Upper lobe of left lung (tissue), 4 donors: ENCODE results near the gene TDRD1.

Experiments
- EP300 ChIP-seq, 4 donors: sonication (generic); formaldehyde crosslinking; IDR thresholded peaks; one replicate each; pipeline ENCODE4 v1.5.1; 2017; ENCODE audit warnings: antibody characterized with exemption in 4 of 4, control low read depth in 2 of 4
- POLR2A ChIP-seq, 4 donors: fragments of 450-650 bp; IDR thresholded peaks; one replicate each; pipeline ENCODE4 v1.5.1; 2016 to 2017; ENCODE audit warnings: antibody characterized with exemption in 4 of 4, mild to moderate bottlenecking in 2 of 4
- POLR2AphosphoS5 ChIP-seq, 2 donors: sonication (generic); formaldehyde crosslinking; IDR thresholded peaks; one replicate each; pipeline ENCODE4 v1.5.1; 2017; ENCODE audit warnings: antibody characterized with exemption in 2 of 2
- TF ChIP-seq, protein P1 (sequence below), 6 experiments: fragments of 450-650 bp in 4 of 6; fragments of 200-600 bp in 2 of 6; sonication (generic) in 2 of 6; IDR thresholded peaks; one replicate each; pipeline ENCODE4 v1.5.1; 2016 to 2019; ENCODE audit warnings: antibody characterized with exemption in 6 of 6

DNA sequence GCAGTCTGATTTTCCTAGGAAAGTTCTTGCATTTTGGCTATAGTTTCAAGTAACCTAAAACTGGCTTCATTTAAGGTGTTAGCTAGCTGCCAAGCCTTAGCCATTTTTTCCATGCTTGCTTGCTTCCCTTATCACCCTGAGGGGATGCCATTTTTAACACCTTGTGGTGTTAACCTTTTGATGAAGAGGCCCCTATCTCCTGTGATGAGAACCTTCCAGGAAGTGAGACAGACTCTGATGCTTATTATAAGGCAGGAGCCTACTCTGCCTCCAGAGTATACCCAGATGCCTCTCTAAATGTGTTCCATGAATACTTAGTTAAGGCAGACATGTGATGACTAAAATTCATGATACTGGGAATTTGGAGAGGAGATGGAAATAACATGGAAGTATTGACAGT, 55.0 kb downstream of the TDRD1 start:
- TF ChIP-seq, protein P1, sequence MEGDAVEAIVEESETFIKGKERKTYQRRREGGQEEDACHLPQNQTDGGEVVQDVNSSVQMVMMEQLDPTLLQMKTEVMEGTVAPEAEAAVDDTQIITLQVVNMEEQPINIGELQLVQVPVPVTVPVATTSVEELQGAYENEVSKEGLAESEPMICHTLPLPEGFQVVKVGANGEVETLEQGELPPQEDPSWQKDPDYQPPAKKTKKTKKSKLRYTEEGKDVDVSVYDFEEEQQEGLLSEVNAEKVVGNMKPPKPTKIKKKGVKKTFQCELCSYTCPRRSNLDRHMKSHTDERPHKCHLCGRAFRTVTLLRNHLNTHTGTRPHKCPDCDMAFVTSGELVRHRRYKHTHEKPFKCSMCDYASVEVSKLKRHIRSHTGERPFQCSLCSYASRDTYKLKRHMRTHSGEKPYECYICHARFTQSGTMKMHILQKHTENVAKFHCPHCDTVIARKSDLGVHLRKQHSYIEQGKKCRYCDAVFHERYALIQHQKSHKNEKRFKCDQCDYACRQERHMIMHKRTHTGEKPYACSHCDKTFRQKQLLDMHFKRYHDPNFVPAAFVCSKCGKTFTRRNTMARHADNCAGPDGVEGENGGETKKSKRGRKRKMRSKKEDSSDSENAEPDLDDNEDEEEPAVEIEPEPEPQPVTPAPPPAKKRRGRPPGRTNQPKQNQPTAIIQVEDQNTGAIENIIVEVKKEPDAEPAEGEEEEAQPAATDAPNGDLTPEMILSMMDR (IDR thresholded peaks at IDR 0.05) = no peak
- TF ChIP-seq EP300 (IDR thresholded peaks at IDR 0.05) (no peak), POLR2A (IDR thresholded peaks at IDR 0.05) (no peak), POLR2AphosphoS5 (IDR thresholded peaks at IDR 0.05) (no peak)
